NOMO-1 (cell line): Measurements from ENCODE around the gene C2orf69.

Experiments used
- DNase-seq, 2 experiments: peaks; one replicate each; lab custom pipeline; 2025; ENCODE audit not compliant: unreplicated experiment in 2 of 2; lab: John Stamatoyannopoulos, UW

The C2orf69 gene

DNA sequence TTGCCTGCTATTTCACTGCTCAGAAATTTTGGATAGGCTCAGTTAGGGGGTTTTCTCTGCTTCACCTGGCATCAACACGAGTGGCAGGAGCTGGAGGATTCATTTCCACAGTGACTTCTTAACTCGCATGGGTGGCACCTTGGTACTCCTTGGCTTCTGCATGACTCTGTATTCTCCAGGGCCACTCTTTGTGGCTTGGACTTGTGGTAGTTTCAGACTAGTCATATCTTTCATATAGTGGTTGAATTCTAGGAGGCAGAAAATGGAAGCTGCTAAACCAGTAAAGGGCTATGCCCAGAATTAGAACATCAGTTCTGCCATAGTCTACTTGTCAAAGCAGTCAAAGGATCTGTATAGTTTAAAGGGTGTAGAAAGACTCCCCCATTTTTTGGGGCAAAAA, 51.1 kb downstream of the C2orf69 start:
- DNase-seq: no peak

DNA sequence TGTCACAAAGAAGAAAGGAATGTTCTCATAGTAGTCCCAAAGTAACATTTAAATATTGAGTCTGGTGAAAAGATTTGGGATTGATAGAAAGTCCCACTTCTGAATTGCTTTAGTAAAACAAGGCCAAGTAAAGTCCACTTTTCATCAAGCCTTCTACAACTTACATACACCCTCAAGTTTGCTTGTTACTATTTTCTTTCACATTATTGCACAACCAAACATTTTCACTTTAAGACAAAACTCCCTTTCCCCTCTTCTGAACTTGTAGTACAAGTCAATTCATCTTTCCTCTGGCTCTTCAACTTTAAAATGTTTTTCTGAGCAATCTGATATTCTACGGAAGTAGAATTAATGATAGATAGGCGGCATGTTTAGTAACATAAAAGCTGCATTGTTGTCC, 55.3 kb downstream of the C2orf69 start:
- no peak for DNase-seq

- no peak for DNase-seq
These were observed 55.9 kb downstream of the C2orf69 start for GRCh38 chr2:199966976-199967375.

DNA sequence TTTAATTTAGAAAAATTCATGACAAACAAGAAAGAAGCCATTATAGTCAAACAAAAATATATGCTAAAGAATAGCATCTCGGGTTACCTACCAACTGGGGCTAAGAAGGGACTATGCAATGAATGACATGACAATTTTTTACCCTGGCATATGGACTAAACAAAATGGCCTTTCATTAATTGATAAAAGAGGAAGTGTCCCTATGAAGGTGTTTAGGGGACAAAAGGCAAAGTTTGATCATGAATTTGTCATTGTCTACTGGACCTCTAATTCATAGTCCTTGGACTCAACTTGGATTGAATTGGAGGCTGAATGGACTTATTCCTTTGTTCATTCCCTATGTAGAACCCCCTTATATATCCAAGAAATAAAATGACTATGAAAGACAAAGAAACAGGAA, 57.0 kb downstream of the C2orf69 start:
- no peak for DNase-seq

DNA sequence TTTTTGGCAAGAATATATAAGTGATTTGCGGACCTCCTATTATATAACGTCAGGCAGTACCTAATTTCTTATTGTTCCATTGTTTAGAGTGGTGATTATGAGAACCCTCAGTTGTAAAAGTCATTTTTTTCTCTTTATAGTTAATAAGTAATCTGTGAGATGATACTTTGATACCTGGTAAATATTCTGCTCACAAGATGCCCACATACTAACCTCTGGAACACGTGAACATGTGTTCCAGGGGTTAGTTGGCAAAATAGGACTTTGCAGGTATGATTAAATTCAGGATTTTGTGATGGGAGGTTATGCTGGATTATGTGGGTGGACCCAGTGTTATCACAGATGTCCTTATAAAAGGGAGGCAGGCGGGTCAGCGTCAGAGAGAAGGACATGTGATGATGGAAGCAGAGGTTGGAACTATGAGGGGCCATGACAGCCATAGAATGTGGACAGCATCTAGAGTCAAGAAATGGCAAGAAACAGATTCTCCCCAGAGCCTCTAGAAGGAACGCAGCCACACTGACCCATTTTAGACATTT, 61.1 kb downstream of the C2orf69 start:
- no peak for DNase-seq

DNA sequence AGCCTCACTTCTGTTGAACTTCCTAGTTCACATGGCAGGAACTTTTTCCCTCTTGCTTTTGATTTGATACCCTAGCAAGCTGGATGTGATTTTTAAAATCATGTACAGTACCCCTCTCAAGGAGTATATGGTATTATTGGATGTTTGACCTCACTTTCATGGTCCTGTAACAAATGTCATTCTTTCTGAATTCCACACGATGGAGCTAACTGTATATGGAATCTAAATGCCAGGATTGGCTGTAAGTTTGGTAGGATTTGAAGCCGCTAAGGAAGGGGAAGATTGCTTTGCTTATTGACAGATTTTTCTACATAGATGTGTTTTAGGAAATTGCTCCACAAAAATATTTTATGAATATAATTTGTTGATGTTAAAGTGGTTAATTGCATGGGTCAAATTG, 62.6 kb downstream of the C2orf69 start:
- peak in 1 of 2 experiments; percentile 12 for DNase-seq

DNA sequence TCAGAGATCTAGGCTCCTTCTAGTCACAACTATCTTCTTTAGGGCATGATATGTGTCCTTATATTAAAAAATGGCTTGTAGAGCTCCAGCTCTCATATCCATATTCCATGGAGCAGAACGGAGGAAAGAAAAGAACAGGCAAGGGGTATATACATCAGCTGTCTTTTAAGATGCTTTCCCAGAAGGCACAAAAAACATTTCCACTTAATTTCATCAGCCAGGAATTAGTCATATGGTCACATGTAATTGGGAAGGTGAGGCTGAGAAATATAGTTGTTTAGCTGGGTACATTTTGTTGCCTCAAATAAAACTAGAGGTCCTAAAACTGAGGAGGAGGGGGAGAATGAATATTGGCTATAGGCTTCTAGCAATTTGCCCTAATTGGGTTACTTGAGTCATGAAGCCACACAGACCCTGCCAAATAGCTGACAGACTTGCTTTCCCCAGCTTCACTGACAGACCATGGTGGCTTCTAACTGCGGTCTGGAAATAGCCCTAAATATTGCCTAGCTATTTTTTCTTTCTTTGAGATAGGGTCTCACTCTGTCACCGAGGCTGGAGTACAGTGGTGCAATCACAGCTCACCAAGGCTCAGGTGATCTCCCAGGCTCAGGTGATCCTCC, 64.3 kb downstream of the C2orf69 start:
- no peak for DNase-seq
